Activated naive CD4-positive, alpha-beta T cell treated with anti-CD3 and anti-CD28 coated beads, Interleukin-2, amount 50 U/mL, for 24 hours (primary cell): ENCODE results near the gene DNAJC5.
A peak's percentile ranks its signal among the peaks of the same experiment; 100 is the strongest.

Experiments used
- H3K27ac Mint-ChIP-seq: one replicate; pipeline ENCODE4 v1.8.0; 2021; ENCODE audit warnings: mild to moderate bottlenecking, mixed read lengths
- H3K27me3 Mint-ChIP-seq: one replicate; pipeline ENCODE4 v1.8.0; 2021; ENCODE audit warnings: mixed read lengths
- H3K36me3 Mint-ChIP-seq: one replicate; pipeline ENCODE4 v1.8.0; 2021; ENCODE audit warnings: mixed read lengths
- H3K4me1 Mint-ChIP-seq: one replicate; pipeline ENCODE4 v1.8.0; 2021; ENCODE audit warnings: mixed read lengths
- H3K4me3 Mint-ChIP-seq: one replicate; pipeline ENCODE4 v1.8.0; 2021; ENCODE audit warnings: mild to moderate bottlenecking, mixed read lengths
- H3K9me3 Mint-ChIP-seq: one replicate; pipeline ENCODE4 v1.8.0; 2021; ENCODE audit warnings: mixed read lengths

Gene DNAJC5

GRCh38 chr20:63890201-63890576 lies 4.7 kb upstream of the DNAJC5 start:
- Mint-ChIP-seq H3K4me3 (no peak overlapping the region), H3K9me3 (no peaks in the 10 kb centered on the region), H3K27me3 (no peaks in the 10 kb centered on the region), H3K4me1 (peaks cover 8% of the 10 kb centered on the region), H3K27ac (no peak overlapping the region), H3K36me3 (peaks cover 2% of the 10 kb centered on the region)

DNA sequence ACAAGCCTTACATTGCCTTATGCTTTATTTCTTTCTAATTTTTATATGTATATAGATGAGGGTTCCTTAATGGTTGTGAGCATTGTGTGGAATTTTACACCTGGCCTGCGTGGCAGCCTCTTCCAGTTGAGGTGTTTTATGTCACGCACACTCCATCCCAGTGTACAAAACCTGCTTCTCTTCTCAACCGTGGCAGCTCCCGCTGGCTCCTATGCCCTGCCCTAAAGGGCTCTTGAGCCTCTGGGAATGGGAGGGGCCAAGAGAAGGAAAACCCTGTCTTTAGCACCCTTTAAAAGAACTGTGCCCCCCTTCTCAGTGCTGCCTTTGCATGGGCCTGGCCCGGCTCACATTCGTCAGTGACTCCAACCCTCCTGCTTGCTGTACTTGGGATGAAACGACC lies 4.3 kb upstream of the DNAJC5 start:
- Mint-ChIP-seq H3K4me3 (no peak overlapping the region), H3K27ac (no peak overlapping the region), H3K36me3 (peaks cover 2% of the 10 kb centered on the region), H3K9me3 (no peaks in the 10 kb centered on the region), H3K27me3 (no peaks in the 10 kb centered on the region), H3K4me1 (peaks cover 8% of the 10 kb centered on the region)

DNA sequence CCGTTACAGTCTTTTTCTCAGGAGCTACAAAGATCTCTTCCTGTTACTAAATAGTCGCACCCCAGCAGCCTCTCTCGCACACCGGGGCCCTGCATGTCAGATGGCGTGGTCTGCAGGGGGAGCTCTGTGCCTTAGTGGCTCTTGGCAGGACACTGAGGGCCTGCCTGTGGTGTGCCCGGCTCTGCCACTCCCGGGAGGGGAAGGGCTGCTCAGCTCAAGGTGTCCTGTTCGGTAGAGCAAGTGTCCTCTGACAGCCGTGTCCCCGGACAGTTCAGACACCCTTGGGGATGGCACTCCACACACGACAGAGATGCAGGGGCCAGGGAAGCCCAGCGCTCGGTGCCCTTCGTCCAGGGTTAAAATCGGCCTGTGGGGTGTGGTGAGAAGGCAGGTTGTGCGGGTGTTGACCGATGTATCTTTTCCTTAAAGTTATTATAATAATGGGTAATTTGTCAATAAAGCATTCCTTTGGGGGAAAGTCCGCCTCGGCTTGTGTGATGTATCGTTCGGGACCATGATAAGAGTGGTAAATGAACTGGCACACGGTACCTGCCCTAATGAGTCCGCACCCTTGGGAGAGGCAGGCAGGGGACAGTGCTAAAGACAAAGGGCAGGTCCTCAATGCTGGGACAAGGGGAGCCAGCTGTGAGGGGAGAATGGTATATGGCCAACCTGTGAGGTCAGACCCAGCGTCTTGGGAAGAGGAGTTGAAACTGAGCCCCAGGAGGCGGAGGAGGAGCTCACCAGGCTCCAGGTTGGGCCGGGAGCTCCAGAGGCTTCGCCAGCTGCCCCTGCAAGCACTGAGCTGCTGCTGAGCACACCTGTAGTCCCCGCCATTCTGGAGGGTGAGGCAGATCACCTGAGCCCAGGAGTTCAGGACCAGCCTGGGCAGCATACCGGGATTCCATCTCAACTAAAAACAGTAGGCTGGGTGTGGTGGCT lies 3.6 kb upstream of the DNAJC5 start:
- Mint-ChIP-seq H3K36me3 (peaks cover 2% of the 10 kb centered on the region), H3K27ac (no peak overlapping the region), H3K27me3 (no peaks in the 10 kb centered on the region), H3K4me1 (peaks cover 14% of the 10 kb centered on the region), H3K9me3 (no peaks in the 10 kb centered on the region), H3K4me3 (no peak overlapping the region)

DNA sequence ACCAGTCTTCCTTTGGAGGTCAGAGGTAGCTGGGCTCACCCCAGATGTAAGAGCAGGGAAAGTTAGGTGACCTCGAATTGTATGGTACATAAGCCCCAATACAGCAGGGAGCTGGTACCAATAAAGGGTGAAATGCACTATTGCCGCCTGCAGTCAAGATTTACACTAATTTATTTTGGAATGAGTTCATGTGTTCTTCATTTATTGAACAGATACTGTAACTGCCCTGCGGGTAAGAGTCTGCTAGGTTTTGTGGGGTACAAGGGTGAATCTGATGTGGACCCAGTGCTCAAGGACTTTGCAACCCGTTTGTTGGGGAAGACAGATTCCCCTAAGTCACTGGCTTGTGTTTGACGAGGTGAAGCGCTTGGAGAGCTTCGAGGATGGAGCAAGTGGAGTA lies 2.5 kb upstream of the DNAJC5 start:
- Mint-ChIP-seq H3K27me3 (no peaks in the 10 kb centered on the region), H3K4me1 (peaks cover 23% of the 10 kb centered on the region), H3K9me3 (no peaks in the 10 kb centered on the region), H3K36me3 (peaks cover 4% of the 10 kb centered on the region), H3K27ac (no peak overlapping the region), H3K4me3 (no peak overlapping the region)

GRCh38 chr20:63893999-63894357 lies 948 bp upstream of the DNAJC5 start:
- Mint-ChIP-seq H3K4me3 (peak overlapping the region; percentile 78), H3K9me3 (no peaks in the 10 kb centered on the region), H3K4me1 (peaks cover 39% of the 10 kb centered on the region), H3K27ac (peak overlapping the region; percentile 92), H3K36me3 (peaks cover 4% of the 10 kb centered on the region), H3K27me3 (no peaks in the 10 kb centered on the region)

DNA sequence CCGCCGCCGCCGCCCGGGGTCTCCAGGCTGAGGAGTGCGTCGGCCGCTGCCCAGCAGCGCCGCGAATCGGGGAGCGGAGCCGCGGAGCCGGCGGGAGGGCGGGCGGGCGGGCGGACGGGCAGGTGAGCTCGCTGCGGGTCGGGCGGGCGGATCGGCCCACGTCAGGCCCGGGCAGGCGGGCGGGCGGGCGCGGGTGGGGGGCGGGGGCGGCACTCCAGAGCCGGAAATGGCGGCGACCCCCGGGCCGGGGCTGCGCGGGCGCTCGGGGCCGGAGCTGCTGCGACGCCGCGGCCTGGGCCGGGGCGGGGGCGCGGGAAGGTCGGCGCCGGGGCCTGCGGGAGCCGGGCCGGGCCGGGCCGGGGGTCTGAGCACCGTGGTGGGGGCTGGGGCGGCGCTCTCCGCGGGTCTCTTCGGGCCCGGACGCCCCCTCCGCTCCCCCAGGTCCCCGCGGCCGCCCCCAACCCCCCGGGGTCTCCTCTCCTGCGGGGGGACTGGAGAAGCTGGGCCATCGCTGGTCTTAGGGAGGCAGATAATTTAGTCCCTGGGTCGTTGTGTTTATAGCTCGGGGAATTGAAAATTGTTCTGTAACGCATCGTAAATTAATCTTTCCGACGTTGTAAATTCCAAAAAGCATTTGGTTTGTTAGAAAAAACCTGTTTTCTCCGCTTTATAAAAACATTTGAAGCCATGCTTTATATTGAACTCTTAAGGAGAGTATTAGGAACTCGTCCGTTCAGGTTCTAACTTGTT lies 451 bp downstream of the DNAJC5 start:
- H3K9me3 Mint-ChIP-seq: no peaks in the 10 kb centered on the region
- H3K4me3 Mint-ChIP-seq: peak overlapping the region; percentile 95
- no peaks in the 10 kb centered on the region for H3K27me3 Mint-ChIP-seq
- H3K27ac Mint-ChIP-seq: peak overlapping the region; percentile 98
- peaks cover 46% of the 10 kb centered on the region for H3K4me1 Mint-ChIP-seq
- H3K36me3 Mint-ChIP-seq: peaks cover 4% of the 10 kb centered on the region

GRCh38 chr20:63895952-63896263 lies 982 bp downstream of the DNAJC5 start:
- Mint-ChIP-seq H3K4me3 (peak overlapping the region; percentile 95), H3K9me3 (no peaks in the 10 kb centered on the region), H3K27me3 (no peaks in the 10 kb centered on the region), H3K36me3 (peaks cover 4% of the 10 kb centered on the region), H3K4me1 (peaks cover 51% of the 10 kb centered on the region), H3K27ac (peak overlapping the region; percentile 98)

- H3K27ac Mint-ChIP-seq: peak overlapping the region; percentile 98
- H3K36me3 Mint-ChIP-seq: peaks cover 4% of the 10 kb centered on the region
- H3K9me3 Mint-ChIP-seq: no peaks in the 10 kb centered on the region
- no peaks in the 10 kb centered on the region for H3K27me3 Mint-ChIP-seq
- peaks cover 57% of the 10 kb centered on the region for H3K4me1 Mint-ChIP-seq
- H3K4me3 Mint-ChIP-seq: peak overlapping the region; percentile 95
Measured at GRCh38 chr20:63896264-63897105, 1.6 kb downstream of the DNAJC5 start.

DNA sequence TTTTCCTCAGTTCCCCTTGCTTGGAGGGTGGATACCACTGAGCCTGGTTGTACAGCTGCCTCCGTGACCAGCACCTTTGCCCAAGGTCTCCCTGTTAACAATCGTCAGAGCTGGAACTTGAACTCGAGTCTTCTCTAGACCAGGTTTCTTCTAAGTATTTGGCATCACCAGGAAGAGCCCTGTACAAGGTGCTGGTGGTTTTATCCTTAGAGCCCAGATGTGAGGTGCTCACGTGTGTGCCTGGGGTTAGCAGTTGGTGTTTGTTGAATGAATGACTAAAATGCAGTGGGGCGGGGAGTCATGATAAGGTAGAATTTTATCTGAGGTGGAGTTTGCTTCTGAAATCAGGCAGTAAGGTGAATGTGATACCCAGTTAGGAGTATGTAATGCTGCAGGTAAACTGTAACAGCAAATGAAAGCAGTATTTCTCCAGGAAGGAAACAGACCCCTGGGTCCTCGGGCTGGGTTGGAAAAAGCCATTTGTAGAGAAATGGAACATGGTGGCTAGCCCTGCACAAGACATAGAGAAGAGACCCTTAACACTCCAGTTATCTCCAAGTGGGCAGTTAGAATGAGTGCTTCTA lies 3.1 kb downstream of the DNAJC5 start:
- H3K9me3 Mint-ChIP-seq: no peaks in the 10 kb centered on the region
- peak overlapping the region; percentile 72 for H3K27ac Mint-ChIP-seq
- H3K4me1 Mint-ChIP-seq: peaks cover 67% of the 10 kb centered on the region
- no peaks in the 10 kb centered on the region for H3K27me3 Mint-ChIP-seq
- peaks cover 6% of the 10 kb centered on the region for H3K36me3 Mint-ChIP-seq
- peak overlapping the region; percentile 76 for H3K4me3 Mint-ChIP-seq

DNA sequence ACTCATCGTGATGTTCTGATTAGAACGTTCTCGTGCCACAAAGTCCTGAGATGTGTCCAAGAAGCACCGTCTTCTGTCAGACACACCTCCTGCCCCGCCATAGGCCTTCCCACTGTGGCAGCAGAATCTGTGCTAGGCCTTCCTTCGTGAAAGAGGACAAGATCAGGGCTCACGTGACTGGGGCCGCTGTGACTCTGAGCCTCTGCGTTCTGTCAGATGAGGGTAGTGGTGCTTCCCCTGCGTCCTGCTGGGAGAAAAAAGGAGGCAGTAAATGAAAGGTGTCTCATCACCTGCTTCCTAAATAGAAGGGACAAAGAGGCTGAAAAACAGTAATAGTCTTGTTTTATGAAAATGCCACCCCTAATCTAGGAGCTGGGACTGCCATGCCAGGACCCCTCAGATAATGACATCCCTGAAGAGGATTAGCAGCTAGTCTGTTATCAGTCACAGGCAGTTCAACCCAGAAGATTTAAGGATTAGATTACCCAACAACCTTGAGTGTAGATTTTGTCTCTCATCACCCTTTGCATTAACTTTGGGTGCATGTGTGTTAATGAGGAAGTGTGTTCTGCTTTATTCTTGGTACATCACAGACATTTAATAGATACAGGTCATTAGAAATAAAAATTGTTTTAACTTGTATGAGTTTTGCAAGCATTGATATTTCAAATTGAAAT lies 4.1 kb downstream of the DNAJC5 start:
- Mint-ChIP-seq H3K4me3 (no peak overlapping the region), H3K4me1 (peaks cover 75% of the 10 kb centered on the region), H3K9me3 (no peaks in the 10 kb centered on the region), H3K27ac (no peak overlapping the region), H3K36me3 (peaks cover 7% of the 10 kb centered on the region), H3K27me3 (no peaks in the 10 kb centered on the region)

DNA sequence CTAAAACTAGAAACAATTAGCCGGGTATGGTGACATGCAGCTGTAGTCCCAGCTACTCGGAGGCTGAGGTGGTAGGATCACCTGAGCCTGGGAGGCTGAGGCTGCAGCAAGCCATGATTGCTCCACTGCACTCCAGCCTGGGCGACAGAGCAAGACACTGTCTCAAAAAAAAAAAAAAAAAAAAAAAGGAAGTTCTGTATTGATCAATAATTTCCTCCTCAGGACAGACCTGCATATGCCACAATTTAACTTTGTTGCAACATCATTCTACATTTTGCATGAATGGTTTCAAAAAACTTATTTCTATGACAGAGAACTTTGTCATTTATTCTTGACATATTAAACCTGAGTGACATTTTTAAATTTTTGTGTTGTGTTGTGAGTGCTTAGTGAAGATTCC lies 5.5 kb downstream of the DNAJC5 start:
- H3K27me3 Mint-ChIP-seq: no peaks in the 10 kb centered on the region
- H3K4me1 Mint-ChIP-seq: peaks cover 80% of the 10 kb centered on the region
- H3K27ac Mint-ChIP-seq: peak overlapping the region; percentile 46
- H3K9me3 Mint-ChIP-seq: no peaks in the 10 kb centered on the region
- H3K36me3 Mint-ChIP-seq: peaks cover 7% of the 10 kb centered on the region
- H3K4me3 Mint-ChIP-seq: no peak overlapping the region

DNA sequence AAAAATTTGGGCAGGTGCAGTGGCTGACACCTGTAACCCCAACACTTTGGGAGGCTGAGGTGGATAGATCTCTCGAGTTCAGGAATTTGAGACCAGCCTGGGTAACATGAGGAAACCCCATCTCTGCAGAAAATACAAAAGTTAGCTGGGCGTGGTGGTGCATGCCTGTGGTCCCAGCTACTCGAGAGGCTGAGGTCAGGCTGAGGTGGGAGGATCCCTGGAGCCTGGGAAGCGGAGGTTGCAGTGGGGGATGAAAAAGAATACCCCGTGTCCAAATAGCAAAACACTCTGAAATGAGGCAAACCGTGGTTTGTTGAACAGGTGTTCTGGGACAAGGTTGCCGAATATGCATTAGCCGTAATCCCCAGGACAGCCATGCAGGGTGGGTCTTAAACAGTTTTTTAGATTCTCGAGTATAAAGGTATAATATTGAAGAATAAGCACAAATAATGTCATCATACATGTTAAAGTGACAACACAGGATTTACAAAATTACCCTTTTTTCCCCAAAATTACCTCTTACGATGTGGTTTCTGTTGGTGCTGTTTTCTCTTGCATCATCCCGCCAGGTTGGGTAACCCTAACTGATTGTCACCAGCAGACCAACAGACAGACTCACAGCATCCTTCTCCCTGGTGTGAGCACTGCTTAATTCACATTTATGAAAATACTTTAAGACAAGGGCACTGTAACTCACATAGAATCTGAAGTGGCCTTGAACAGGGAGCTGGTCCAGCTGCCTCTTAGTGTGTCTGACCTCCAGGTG lies 9.1 kb downstream of the DNAJC5 start:
- Mint-ChIP-seq H3K4me3 (no peak overlapping the region), H3K36me3 (peaks cover 2% of the 10 kb centered on the region), H3K27me3 (no peaks in the 10 kb centered on the region), H3K9me3 (no peaks in the 10 kb centered on the region), H3K27ac (peak overlapping the region; percentile 41), H3K4me1 (peaks cover 57% of the 10 kb centered on the region)

GRCh38 chr20:63908008-63908682 lies 13.2 kb downstream of the DNAJC5 start:
- H3K4me1 Mint-ChIP-seq: peaks cover 50% of the 10 kb centered on the region
- no peak overlapping the region for H3K4me3 Mint-ChIP-seq
- H3K36me3 Mint-ChIP-seq: peaks cover 1% of the 10 kb centered on the region
- no peaks in the 10 kb centered on the region for H3K27me3 Mint-ChIP-seq
- H3K9me3 Mint-ChIP-seq: no peaks in the 10 kb centered on the region
- peak overlapping the region; percentile 32 for H3K27ac Mint-ChIP-seq

GRCh38 chr20:63911176-63911575 lies 16.2 kb downstream of the DNAJC5 start:
- H3K36me3 Mint-ChIP-seq: peaks cover 7% of the 10 kb centered on the region
- peaks cover 42% of the 10 kb centered on the region for H3K4me1 Mint-ChIP-seq

More at GRCh38 chr20:63911176-63911575, 16.2 kb downstream of the DNAJC5 start:
- no peaks in the 10 kb centered on the region for H3K27me3 Mint-ChIP-seq
- peak overlapping the region; percentile 39 for H3K4me3 Mint-ChIP-seq
- H3K9me3 Mint-ChIP-seq: no peaks in the 10 kb centered on the region
- peak overlapping the region; percentile 23 for H3K27ac Mint-ChIP-seq
